H1 (cell line): ENCODE measurements around the gene GRHL3. TPM values are rescaled to one million over a fixed set of nuclear protein-coding genes. Genes with fewer than 3 reads are reported as not detected.

Experiments
- ATF3 ChIP-seq: IDR thresholded peaks from 2 replicates; pipeline ENCODE4 v1.6.1; 2011; ENCODE audit warnings: low read depth, mild to moderate bottlenecking, low read length; ENCODE audit not compliant: insufficient read depth
- CHD7 ChIP-seq: fragments of 300-600 bp; sonication (generic); IDR thresholded peaks from 2 replicates; pipeline ENCODE4 v1.7.1; 2012; ENCODE audit warnings: low read length, moderate library complexity, mild to moderate bottlenecking, inconsistent platforms; ENCODE audit not compliant: insufficient replicate concordance
- JUND ChIP-seq: IDR thresholded peaks from 2 replicates; pipeline ENCODE4 v1.6.1; 2011; ENCODE audit warnings: mild to moderate bottlenecking, improper control_type of control experiment, low read length
- MAX ChIP-seq: IDR thresholded peaks from 2 replicates; pipeline ENCODE4 v1.6.1; 2012; ENCODE audit warnings: inconsistent platforms
- NANOG ChIP-seq: IDR thresholded peaks from 2 replicates; pipeline ENCODE4 v1.6.1; 2011; ENCODE audit warnings: low read length, low read depth, mild to moderate bottlenecking, inconsistent platforms; ENCODE audit not compliant: insufficient read depth, poor library complexity, severe bottlenecking
- TEAD4 ChIP-seq: IDR thresholded peaks from 2 replicates; pipeline ENCODE4 v1.6.1; 2012; ENCODE audit warnings: low read depth, low read length, inconsistent platforms, mixed read lengths
- YY1 ChIP-seq: IDR thresholded peaks from 2 replicates; pipeline ENCODE4 v1.6.1; 2011; ENCODE audit warnings: low read depth, mild to moderate bottlenecking, low read length
- ZNF274 ChIP-seq: IDR thresholded peaks from 2 replicates; pipeline ENCODE4 v1.7.0; 2012; ENCODE audit warnings: low read length, borderline replicate concordance; ENCODE audit errors: extremely low read depth
- polyA plus RNA-seq, 7 experiments: library from polyadenylated mRNA; depleted of rRNA in 3 of 7; stranded (reverse) in 5 of 7; unstranded in 2 of 7; fragments of >200 nt in 5 of 7; fragments of 200-250 nt in 2 of 7; gene quantifications; 1 replicate in 5 of 7; 2 replicates in 1 of 7; 4 replicates in 1 of 7; pipeline versions ENCODE4 v1.2.1 to v1.2.3, GENCODE V29; 2011 to 2013; ENCODE audit warnings: missing spikeins in 2 of 7, mixed read lengths in 2 of 7
- total RNA-seq: library from RNA; stranded (reverse); fragmentation: NEBNext Ultra II Directional; extraction: Animal tissue kit (Norgen Biotek cat#: 25700); gene quantifications from 2 replicates; pipeline ENCODE4 v1.2.1, GENCODE V29; 2021

The GRHL3 gene
- total and polyA plus RNA-seq, 2 of the 8 experiments (the other 6 are each of a cell fraction or from before 2014, with no cell fraction given): 0.80 to 1.8 TPM

GRCh38 chr1:24345334-24345733, 26.2 kb downstream of the GRHL3 start (continued):
- no peak for TF ChIP-seq JUND
- TF ChIP-seq MAX: no peak
- no peak for TF ChIP-seq ZNF274
- no peak for TF ChIP-seq TEAD4
- TF ChIP-seq ATF3: no peak
- no peak for TF ChIP-seq YY1
- no peak for TF ChIP-seq CHD7
- no peak for TF ChIP-seq NANOG
